IPS-20b (cell line): ENCODE data around the gene AZU1.

Experiments used
- H3K27ac ChIP-seq: one replicate; pipeline ENCODE4 v1.5.1; 2013; ENCODE audit warnings: low read length
- H3K27me3 ChIP-seq: 2 replicates; pipeline ENCODE4 v1.6.1; 2013; ENCODE audit warnings: mild to moderate bottlenecking, low read length, inconsistent platforms; ENCODE audit not compliant: insufficient read depth
- H3K36me3 ChIP-seq: 2 replicates; pipeline ENCODE4 v1.6.1; 2013; ENCODE audit warnings: low read depth, mild to moderate bottlenecking, inconsistent platforms, low read length, moderate library complexity; ENCODE audit not compliant: insufficient read depth
- H3K4me1 ChIP-seq: 2 replicates; pipeline ENCODE4 v1.6.1; 2013; ENCODE audit warnings: mild to moderate bottlenecking, control low read depth, inconsistent platforms, low read length, moderate library complexity; ENCODE audit not compliant: insufficient read depth
- H3K4me3 ChIP-seq: 2 replicates; pipeline ENCODE4 v1.5.1; 2013; ENCODE audit warnings: mild to moderate bottlenecking, low read length, inconsistent platforms
- H3K9ac ChIP-seq: 2 replicates; pipeline ENCODE4 v1.6.1; 2013; ENCODE audit warnings: low read depth, mild to moderate bottlenecking, inconsistent platforms, low read length, moderate library complexity
- H3K9me3 ChIP-seq: 2 replicates; pipeline ENCODE4 v1.6.1; 2013; ENCODE audit warnings: mild to moderate bottlenecking, low read depth, low read length, inconsistent platforms; ENCODE audit not compliant: insufficient read depth

The AZU1 gene

GRCh38 chr19:789701-790060 is 38.0 kb upstream of the AZU1 start:
- no peaks in the 10 kb centered on the region for H3K9me3 ChIP-seq
- peaks cover 15% of the 10 kb centered on the region; the same call in 1 of the 2 replicates for H3K4me1 ChIP-seq
- no peak overlapping the region; the same call in 1 of the 2 replicates for H3K4me3 ChIP-seq
- peak overlapping the region; percentile 67; the same call in 1 of the 2 replicates for H3K9ac ChIP-seq
- H3K27ac ChIP-seq = peak overlapping the region; percentile 65
- H3K27me3 ChIP-seq = no peaks in the 10 kb centered on the region
- H3K36me3 ChIP-seq = no peaks in the 10 kb centered on the region

- Histone ChIP-seq H3K9me3 (no peaks in the 10 kb centered on the region), H3K4me1 (peaks cover 15% of the 10 kb centered on the region; the same call in 1 of the 2 replicates), H3K27ac (no peak overlapping the region), H3K27me3 (no peaks in the 10 kb centered on the region), H3K9ac (no peak overlapping the region), H3K4me3 (no peak overlapping the region), H3K36me3 (no peaks in the 10 kb centered on the region)
These were observed 36.5 kb upstream of the AZU1 start for GRCh38 chr19:791007-791566.

GRCh38 chr19:791567-792305 is 35.9 kb upstream of the AZU1 start:
- peaks cover 15% of the 10 kb centered on the region; the same call in 1 of the 2 replicates for H3K4me1 ChIP-seq
- H3K9me3 ChIP-seq = no peaks in the 10 kb centered on the region
- H3K4me3 ChIP-seq = no peak overlapping the region
- no peaks in the 10 kb centered on the region for H3K36me3 ChIP-seq
- H3K9ac ChIP-seq = no peak overlapping the region
- H3K27me3 ChIP-seq = no peaks in the 10 kb centered on the region
- no peak overlapping the region for H3K27ac ChIP-seq

- H3K4me3 ChIP-seq = no peak overlapping the region
- no peaks in the 10 kb centered on the region for H3K9me3 ChIP-seq
- H3K4me1 ChIP-seq = peaks cover 15% of the 10 kb centered on the region; the same call in 1 of the 2 replicates
- H3K36me3 ChIP-seq = no peaks in the 10 kb centered on the region
- no peaks in the 10 kb centered on the region for H3K27me3 ChIP-seq
- H3K27ac ChIP-seq = no peak overlapping the region
- no peak overlapping the region for H3K9ac ChIP-seq
These were observed 35.2 kb upstream of the AZU1 start for GRCh38 chr19:792306-792885.

- no peak overlapping the region for H3K4me3 ChIP-seq
These were observed 33.8 kb upstream of the AZU1 start for GRCh38 chr19:793806-794205.

GRCh38 chr19:795073-795611 is 32.5 kb upstream of the AZU1 start:
- no peak overlapping the region for H3K27ac ChIP-seq
- peaks cover 7% of the 10 kb centered on the region for H3K4me1 ChIP-seq
- no peak overlapping the region for H3K9ac ChIP-seq
- peaks cover 20% of the 10 kb centered on the region for H3K36me3 ChIP-seq
- no peak overlapping the region for H3K4me3 ChIP-seq
- H3K9me3 ChIP-seq = no peaks in the 10 kb centered on the region
- H3K27me3 ChIP-seq = no peaks in the 10 kb centered on the region

More at GRCh38 chr19:793806-794205, 33.8 kb upstream of the AZU1 start:
- Histone ChIP-seq H3K27me3 (no peaks in the 10 kb centered on the region), H3K36me3 (peaks cover 7% of the 10 kb centered on the region; the same call in 1 of the 2 replicates), H3K9ac (no peak overlapping the region), H3K27ac (no peak overlapping the region), H3K9me3 (no peaks in the 10 kb centered on the region), H3K4me1 (peaks cover 11% of the 10 kb centered on the region; the same call in 1 of the 2 replicates)

GRCh38 chr19:795691-796581 is 31.7 kb upstream of the AZU1 start:
- H3K9me3 ChIP-seq = no peaks in the 10 kb centered on the region
- no peak overlapping the region for H3K27ac ChIP-seq
- no peaks in the 10 kb centered on the region for H3K27me3 ChIP-seq
- H3K4me3 ChIP-seq = no peak overlapping the region
- peaks cover 28% of the 10 kb centered on the region for H3K36me3 ChIP-seq
- H3K9ac ChIP-seq = no peak overlapping the region; the same call in 1 of the 2 replicates
- H3K4me1 ChIP-seq = peaks cover 13% of the 10 kb centered on the region

GRCh38 chr19:796692-797527 is 30.7 kb upstream of the AZU1 start, which contains the start of gene PTBP1:
PTBP1 (plus strand) TSS chr19:797452; CDS start chr19:797498, 46 bp downstream.
- Histone ChIP-seq H3K27ac (peak within 1 kb of the TSS; percentile 77), H3K4me3 (peak within 1 kb of the TSS; percentile 96), H3K9ac (peak within 1 kb of the TSS; percentile 98), H3K36me3 (peaks cover 37% of the 10 kb centered on the region), H3K9me3 (no peaks in the 10 kb centered on the region), H3K27me3 (no peaks in the 10 kb centered on the region), H3K4me1 (peaks cover 13% of the 10 kb centered on the region)

GRCh38 chr19:797528-798414 is 29.9 kb upstream of the AZU1 start:
- Histone ChIP-seq H3K9ac (peak overlapping the region; percentile 98), H3K9me3 (no peaks in the 10 kb centered on the region), H3K27me3 (no peaks in the 10 kb centered on the region), H3K27ac (peak overlapping the region; percentile 77), H3K4me3 (peak overlapping the region; percentile 96), H3K36me3 (peaks cover 46% of the 10 kb centered on the region), H3K4me1 (peaks cover 13% of the 10 kb centered on the region)
